ENCODE data around the gene PRDM11. TPM values are rescaled to one million over a fixed set of nuclear protein-coding genes. Genes with fewer than 3 reads are reported as not detected.

The PRDM11 gene
- total RNA-seq, 1 experiment from 2014 or later = 27.4 TPM

GRCh38 chr11:45145379-45146071 is 914 bp upstream of the PRDM11 start:
- TF ChIP-seq REST (IDR thresholded peaks at IDR 0.05; ENCODE audit: insufficient read depth in 1 of 2, low read depth in 2 of 2, low read length in 1 of 2) = no peak
- no peak for TF ChIP-seq POLR2AphosphoS5 (IDR thresholded peaks at IDR 0.05; ENCODE audit: low read depth, low read length)
- TF ChIP-seq TCF7L2 (IDR thresholded peaks at IDR 0.05; ENCODE audit: low read depth, low read length) = no peak
- TF ChIP-seq CTCF (IDR thresholded peaks at IDR 0.05) = no peak
- no peak for TF ChIP-seq SIN3A (IDR thresholded peaks at IDR 0.05; ENCODE audit: borderline replicate concordance, insufficient read depth, low read depth, low read length)
- intact Hi-C loops (cut with micrococcal nuclease; ENCODE audit: unreplicated experiment) = no loop called here
- H3K9me3 ChIP-seq (ENCODE audit: control insufficient read depth, insufficient read depth, low read depth, low read length) = no peaks in the 10 kb centered on the region
- POLR2A ChIA-PET = no interaction called here
- DNase-seq (ENCODE audit: low read depth, low spot score) (no peak), ATAC-seq (no peak)
- 0 out of 2 replicates have a peak, but pooled peaks cover 5% of the 10 kb centered on the region for H3K27me3 ChIP-seq (ENCODE audit: control insufficient read depth, insufficient read depth, low read length)
- BruUV-seq (replicated peaks) = no TSS peak
- CTCF ChIA-PET = no interaction called here
- peak overlapping the region; percentile 72 to 73 for H3K4me3 ChIP-seq (ENCODE audit: low read depth in 2 of 2, low read length in 2 of 2)
- H3K27ac ChIP-seq (ENCODE audit: low read length) = no peak overlapping the region
- peaks cover 15% of the 10 kb centered on the region for H3K4me1 ChIP-seq (ENCODE audit: control insufficient read depth, insufficient read depth, low read length)
- no peaks in the 10 kb centered on the region for H3K36me3 ChIP-seq (ENCODE audit: control insufficient read depth, insufficient read depth, low read length)
- in situ Hi-C loops (cut with HindIII; ENCODE audit: low pct_unique_long_range_greater_than_20kb, low sequenced_read_pairs) = no loop called here

- DNase-seq (ENCODE audit: low read depth, low spot score) (peak; percentile 38), ATAC-seq (peak; percentile 98)
- H3K4me1 ChIP-seq (ENCODE audit: control insufficient read depth, insufficient read depth, low read length) = peaks cover 15% of the 10 kb centered on the region
- in situ Hi-C loops (cut with HindIII; ENCODE audit: low pct_unique_long_range_greater_than_20kb, low sequenced_read_pairs) = no loop called here
- peak overlapping the region; percentile 91 for H3K27ac ChIP-seq (ENCODE audit: low read length)
- intact Hi-C loops (cut with micrococcal nuclease; ENCODE audit: unreplicated experiment) = no loop called here
- no peaks in the 10 kb centered on the region for H3K36me3 ChIP-seq (ENCODE audit: control insufficient read depth, insufficient read depth, low read length)
- CTCF ChIA-PET = no interaction called here
- H3K9me3 ChIP-seq (ENCODE audit: control insufficient read depth, insufficient read depth, low read depth, low read length) = no peaks in the 10 kb centered on the region
- POLR2A ChIA-PET = no interaction called here
- TF ChIP-seq REST (IDR thresholded peaks at IDR 0.05; ENCODE audit: insufficient read depth in 1 of 2, low read depth in 2 of 2, low read length in 1 of 2) = no peak
- 0 out of 2 replicates have a peak, but pooled peaks have one; percentile 26 for TF ChIP-seq SIN3A (IDR thresholded peaks at IDR 0.05; ENCODE audit: borderline replicate concordance, insufficient read depth, low read depth, low read length)
- TF ChIP-seq TCF7L2 (IDR thresholded peaks at IDR 0.05; ENCODE audit: low read depth, low read length) = 0 out of 2 replicates have a peak, but pooled peaks have one; percentile 54
- peak; percentile 80 for TF ChIP-seq POLR2AphosphoS5 (IDR thresholded peaks at IDR 0.05; ENCODE audit: low read depth, low read length)
- no peak for TF ChIP-seq CTCF (IDR thresholded peaks at IDR 0.05)
- peak overlapping the region; percentile 72 to 85 for H3K4me3 ChIP-seq (ENCODE audit: low read depth in 2 of 2, low read length in 2 of 2)
- BruUV-seq (replicated peaks) = no TSS peak
- H3K27me3 ChIP-seq (ENCODE audit: control insufficient read depth, insufficient read depth, low read length) = 0 out of 2 replicates have a peak, but pooled peaks cover 2% of the 10 kb centered on the region
Measured at GRCh38 chr11:45147017-45147728, 734 bp downstream of the PRDM11 start.
